GM19455 (cell line): Measurements from ENCODE around the gene XIRP1.
"Not testable (repeated sequence)": the region's sequence is repeated elsewhere in the genome, so short reads cannot be mapped to it uniquely, and the experiment has no call there.

Experiments
- ATAC-seq: cut with Tn5 transposase; IDR thresholded peaks from one replicate; pipeline ENCODE4 v1.9.1; 2021; ENCODE audit not compliant: unreplicated experiment

XIRP1 gene

GRCh38 chr3:39186692-39187151 lies 5.7 kb downstream of the XIRP1 start:
- ATAC-seq, result no peak

DNA sequence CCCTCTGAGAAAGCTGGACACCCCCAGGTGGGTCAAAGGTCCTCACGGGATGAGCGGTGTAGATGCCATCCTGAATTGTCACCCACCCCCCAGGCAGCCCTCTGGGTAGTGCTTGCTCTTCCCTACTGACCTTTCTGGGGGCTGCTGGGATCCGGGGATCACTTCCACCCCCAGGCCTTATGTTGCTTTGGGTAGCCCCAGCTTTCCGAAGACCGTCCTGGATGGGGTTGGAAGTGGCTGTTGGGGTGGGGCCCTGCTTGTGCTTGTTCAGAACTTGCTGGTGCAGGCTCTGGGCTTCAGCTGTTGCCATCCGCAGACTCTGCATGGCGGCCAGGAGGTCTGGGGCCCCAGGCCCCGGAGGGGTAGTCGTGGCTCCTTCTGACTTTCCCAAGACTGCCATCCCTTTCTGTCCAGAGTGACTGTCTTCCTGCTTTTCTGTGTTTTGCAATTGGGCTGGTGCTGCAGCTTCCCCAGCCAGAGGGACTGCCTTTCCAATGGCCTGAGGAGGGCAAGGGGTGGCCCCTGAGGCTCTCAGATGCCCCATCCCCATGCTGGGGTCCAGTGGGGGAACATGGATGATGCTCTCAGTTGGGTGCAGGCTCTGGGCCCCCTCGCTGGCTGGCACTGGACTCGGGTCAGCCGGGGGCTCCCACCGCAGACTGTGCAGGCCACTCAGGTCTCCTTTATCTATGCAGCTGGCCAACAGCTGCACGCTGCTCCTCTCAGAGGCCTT lies 6.3 kb downstream of the XIRP1 start:
- no peak for ATAC-seq

DNA sequence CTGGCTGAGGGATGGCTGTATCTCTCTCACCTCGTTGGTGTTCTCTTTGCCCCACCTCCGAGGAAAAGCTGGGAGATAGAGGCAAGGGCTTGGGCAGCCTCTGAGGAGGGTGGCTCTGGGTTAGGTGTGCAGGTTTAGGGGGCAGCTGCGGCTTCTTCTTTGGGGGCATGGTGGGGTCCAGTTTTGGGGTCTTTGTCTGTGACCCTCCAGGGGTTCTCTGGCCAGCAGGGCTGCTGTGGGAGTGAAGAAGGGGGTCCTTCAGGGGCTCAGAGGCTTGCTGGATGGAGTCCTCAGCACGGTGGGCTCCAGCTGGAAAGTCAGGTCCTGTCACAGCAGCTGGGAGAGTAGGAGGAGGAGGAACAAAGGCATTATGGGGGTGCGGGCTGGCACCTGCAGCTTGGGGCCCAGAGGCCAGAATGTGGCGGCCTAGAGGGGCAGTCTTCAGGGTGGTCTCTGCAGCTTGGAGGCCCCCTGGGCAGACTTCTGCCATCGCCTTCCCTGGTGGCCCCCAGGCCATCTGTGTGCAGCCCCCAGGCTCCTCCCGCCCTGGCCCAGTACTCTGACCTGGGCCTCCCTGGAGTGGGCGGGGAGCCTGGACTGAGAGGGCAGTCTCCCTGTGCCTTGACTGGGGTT lies 7.0 kb downstream of the XIRP1 start:
- no peak for ATAC-seq

DNA sequence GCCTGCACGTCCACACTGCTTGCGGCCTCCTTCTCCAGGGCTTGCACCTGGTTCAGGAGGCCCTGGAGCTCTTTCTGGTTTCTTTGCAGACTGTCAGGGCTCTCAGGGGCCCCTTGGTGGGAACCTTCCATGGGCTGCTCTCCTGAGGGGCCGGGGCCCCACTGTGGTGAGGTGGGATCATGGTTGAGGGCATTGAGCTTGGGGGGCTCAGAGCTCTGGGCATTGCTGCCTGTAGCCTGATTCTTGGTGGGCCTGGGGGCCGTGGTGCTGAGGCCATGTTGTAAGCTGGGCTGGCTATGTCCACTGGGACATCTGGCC lies 7.5 kb downstream of the XIRP1 start:
- no peak for ATAC-seq

DNA sequence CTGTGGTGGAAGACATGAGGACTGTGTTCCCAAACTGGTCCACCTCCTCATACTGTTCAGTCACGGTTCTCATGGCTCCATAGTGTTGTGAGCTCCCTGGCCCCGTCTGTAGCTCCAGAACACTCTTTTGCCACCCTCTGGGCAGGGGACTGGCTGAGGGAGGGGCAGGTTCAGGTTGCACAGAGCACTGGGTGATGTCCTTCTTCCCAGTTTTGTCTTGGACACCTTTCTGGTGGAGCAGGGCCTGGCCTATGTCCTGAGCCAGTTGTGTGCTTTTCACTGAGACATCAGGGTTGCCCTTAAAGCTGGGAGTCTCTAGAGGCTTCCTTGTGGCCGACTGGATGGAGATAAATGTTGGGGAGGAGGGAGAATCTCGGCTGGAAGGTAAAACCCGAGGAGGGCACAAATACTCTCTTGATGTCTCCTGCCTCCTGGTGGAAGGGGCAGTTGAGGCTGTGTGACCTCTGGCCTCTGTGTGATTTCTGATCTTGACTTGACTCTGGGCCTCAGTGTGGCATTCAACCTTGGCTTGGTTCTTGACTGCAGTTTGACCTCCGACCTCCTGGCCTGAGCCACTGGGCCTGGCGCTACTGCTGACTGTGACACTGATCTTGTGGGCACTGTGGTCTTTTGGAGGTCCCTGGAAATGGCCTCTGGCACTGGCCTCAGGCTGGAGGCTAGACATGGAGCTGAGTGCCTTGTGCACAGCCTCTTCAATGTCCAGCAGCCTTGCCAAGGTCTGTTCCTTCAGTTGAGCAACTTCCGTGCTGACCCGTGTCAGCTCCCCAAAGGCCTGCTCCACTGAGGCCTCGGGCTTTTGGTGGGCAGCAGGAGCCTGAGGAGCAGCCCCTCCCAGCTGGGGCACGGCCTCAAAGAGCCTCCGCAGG lies 8.1 kb downstream of the XIRP1 start:
- no peak for ATAC-seq

DNA sequence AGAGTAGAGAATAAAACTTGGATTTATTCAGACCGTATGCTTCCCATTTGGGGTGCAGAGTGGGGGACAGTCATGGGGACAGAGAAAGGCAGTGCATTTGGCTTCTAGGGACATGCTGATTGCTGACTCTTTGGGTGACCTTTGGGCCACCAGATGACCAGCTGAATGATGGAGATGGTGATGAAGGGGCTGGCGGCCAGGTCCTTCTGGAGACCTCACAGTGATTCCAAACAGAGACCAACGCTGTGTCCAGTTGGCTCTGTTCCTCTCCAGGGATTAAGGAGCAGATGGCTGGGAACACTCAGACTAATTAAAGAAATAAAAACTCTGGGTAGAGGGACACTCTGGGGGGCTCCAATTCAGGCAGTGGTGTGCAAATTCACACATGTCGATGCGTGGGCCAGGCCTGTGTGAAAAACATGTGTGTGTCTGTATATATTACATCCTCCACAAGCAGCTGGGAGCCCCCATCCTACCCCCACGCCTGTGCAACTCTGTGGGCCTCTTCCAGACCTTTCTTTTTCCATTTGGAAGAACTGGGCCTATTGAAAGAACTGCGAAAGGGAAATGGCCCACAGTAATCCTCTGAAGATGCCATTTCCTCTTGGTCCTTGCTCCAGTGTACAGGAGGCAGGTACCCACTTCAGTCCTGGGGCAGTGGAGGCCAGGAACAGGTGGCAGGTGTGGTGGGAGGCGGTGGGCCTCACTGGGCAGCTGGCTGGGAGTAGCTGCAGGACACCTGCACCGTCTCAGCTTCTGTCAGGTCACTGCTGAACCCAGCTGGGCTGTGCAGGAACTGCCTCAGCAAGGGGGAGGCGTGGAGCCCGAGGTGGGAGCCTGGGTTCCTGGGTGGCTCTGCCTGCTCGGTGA lies 8.9 kb downstream of the XIRP1 start:
- no peak for ATAC-seq

GRCh38 chr3:39181408-39182335 lies 10.7 kb downstream of the XIRP1 start:
- ATAC-seq, result no peak

DNA sequence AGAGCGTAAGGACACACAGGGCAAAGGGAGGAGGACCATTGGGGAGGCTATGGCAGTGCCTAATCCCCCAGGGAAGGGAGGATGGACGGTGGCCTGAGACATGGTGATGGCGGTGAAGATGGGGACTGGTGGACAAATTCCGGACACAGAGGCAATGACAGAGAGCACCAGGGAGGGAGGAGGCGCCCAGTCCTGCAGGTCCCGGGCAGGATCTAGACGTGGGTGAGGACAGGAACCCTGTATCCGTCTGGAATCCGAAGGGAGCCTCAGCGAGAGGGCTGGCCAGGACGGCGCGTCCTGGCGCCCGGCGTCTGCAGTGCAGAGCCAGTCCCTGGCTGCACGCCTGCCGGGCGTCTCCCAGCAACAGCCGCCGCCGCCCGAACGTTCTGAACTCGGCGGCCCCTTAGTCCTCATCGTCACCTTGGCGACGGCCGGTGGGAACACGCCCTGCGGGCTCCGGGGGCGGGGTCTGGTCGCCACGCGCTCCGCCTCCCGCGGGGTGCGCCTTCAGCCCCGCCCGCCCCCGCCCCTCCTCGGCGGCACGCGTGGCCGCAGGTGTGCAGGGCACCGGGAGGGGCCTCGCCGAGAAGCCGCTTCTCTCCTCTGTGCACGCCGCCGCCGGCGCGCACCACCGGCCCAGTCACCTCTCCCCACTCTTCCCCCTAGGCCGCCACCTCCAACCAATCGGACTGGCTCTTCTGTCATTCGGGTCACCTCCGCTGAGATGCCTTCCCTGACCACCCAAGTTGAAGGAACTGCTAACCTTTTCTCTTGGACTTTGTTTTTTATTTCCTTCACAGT lies 11.6 kb downstream of the XIRP1 start:
- peak; percentile 91 for ATAC-seq

DNA sequence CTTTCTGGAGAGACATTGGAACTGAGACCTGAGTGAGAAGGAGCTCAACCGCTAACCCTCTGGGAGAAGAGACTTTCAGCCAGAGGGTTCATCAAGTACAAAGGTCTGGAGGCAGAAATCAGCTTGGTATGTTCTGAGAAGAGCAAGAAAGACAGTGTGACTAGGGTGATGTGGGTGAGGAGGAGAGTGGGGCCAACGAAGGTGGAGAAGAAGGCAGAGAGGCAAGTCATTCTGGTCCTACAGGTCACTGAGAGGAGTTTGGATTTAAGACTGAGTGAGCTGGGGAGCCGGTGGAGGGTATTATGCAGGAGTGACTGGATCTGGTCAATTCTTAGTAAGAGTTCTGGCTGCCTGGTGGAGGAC lies 12.2 kb downstream of the XIRP1 start:
- no peak for ATAC-seq

DNA sequence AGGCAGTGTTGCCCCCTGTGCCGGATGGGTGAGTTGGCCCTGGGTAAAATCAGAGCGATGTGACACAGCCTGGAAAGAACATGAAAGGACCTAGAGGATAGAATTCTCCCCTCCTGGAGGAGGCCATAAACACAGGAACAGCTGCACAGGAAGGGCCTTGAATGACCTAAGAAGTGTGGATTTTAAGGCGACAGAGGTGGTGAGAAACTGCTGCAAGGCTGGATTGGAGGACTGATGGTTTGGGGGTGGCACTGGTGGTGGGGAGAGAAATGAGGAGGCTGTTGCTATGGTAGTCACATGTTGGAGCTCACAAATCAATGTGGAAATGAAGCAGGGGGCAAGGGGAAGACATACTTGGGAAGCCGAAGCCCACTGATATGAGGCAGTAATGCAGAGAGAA lies 13.8 kb downstream of the XIRP1 start:
- ATAC-seq, result no peak

GRCh38 chr3:39177708-39178332 lies 14.6 kb downstream of the XIRP1 start:
- ATAC-seq, result peak; percentile 42

GRCh38 chr3:39176025-39176714 lies 16.2 kb downstream of the XIRP1 start:
- ATAC-seq, result no peak

DNA sequence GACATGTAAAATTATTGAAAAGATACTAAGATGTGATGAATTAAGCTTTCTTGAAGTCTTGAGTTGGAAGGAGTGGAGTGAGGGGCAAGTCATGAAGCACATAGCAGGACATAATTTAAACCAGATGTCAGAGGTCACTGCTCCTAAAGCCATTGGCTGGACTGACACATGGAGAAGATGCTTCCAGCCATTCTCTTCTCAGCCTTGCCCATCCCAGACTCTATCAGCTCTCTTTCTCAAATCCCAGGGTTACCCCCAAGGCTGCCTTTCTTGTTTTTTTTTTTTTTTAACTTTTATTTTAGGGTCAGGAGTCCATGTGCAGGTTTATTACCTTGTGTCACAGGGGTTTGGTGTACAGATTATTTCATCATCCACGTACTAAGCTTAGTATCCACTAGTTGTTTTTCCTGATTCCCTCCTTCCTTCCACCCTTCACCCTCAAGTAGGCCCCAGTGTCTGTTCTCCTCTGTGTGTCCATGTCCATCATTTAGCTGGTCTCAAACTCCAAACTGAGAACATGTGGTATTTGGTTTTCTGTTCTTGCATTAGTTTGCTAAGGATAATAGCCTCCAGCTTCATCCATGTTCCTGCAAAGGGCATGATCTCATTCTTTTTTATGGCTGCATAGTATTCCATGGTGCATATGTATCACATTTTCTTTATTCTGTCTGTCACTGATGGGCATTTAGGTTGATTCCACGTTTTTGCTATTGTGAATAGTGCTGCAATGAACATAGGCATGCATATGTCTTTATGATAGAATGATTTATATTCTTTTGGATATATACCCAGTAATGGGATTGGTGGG lies 18.9 kb downstream of the XIRP1 start:
- no peak for ATAC-seq

- no peak for ATAC-seq
Measured at GRCh38 chr3:39171860-39172259, 20.5 kb downstream of the XIRP1 start.

DNA sequence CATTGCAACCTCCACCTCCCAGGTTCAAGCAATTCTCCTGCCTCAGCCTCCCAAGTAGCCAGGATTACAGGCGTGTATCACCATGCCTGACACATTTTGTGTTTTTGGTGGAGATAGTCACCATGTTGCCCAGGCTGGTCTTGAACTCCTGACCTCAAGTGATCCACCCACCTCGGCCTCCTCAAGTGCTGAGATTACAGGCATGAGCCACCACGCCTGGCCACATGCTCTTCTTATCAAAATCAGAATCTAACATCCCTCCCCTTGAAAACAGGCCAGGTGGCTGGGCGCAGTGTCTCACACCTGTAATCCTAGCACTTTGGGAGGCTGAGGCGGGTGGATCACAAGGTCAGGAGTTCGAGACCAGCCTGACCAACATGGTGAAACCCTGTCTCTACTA lies 21.5 kb downstream of the XIRP1 start:
- not testable (repeated sequence) for ATAC-seq

DNA sequence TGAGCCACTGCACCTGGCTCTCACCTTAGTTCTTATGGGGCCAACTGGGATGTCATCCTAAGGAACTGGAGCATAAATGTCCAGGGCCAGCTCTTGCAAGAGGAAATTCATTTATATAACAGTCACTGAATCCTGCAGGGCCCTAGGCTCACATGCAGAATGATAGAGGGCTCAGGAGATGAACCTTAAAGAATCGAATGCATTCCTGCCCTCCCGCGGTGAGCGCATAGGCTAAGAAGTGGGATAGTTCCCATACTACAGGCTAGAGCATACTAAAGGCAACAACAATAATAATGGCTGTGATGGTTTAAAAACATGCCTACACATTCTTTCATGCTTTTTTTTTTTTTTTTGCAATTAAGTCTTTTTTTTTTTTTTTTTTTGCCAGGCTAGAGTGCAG lies 21.9 kb downstream of the XIRP1 start:
- ATAC-seq, result no peak

DNA sequence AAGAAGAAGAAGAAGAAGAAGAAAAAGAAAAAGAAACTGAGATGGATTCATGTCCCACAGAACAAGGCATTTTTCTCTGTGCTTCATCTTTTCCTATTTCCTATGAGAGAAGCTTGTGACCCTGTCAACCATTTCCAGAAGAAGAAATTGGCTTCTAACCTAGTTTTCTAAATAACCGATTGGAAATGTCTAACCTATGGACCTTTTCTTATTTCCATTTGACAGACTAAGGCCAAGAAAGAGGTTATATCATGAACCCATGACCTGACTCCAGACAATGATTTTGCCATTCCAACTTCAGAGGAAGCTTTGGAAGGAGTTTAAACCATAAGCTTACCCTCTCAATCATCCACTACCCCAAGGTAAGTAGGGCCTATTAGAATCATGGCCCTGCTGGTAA lies 22.7 kb downstream of the XIRP1 start:
- no peak for ATAC-seq
